H1 (cell line): ENCODE results near the gene NRL. TPM values are rescaled to one million over a fixed set of nuclear protein-coding genes. Genes with fewer than 3 reads are reported as not detected.

Experiments used
- CTCF ChIA-PET: fragments of 300-600 bp; sonication (Branson Sonifier 250); formaldehyde crosslinking; loops from one replicate; lab custom pipeline; 2021; ENCODE audit not compliant: partially characterized antibody; lab: Charles Lee
- POLR2A ChIA-PET: fragments of 300-600 bp; sonication (Branson Sonifier 250); formaldehyde crosslinking; loops from one replicate; lab custom pipeline; 2021; ENCODE audit warnings: inconsistent platforms; ENCODE audit not compliant: partially characterized antibody; lab: Charles Lee
- DNase-seq, 2 experiments: peaks; one replicate each; pipeline versions ENCODE4 v3.0.0 to v3.0.0-alpha.2; 2010 to 2022; ENCODE audit warnings: low spot score in 2 of 2, low read depth in 1 of 2, mixed read lengths in 1 of 2
- FAIRE-seq: peaks from 2 replicates; lab custom pipeline; 2011; peaks lifted over from hg19 to GRCh38; lab: Jason Lieb, UNC
- H2AFZ ChIP-seq: 2 replicates; pipeline ENCODE4 v1.8.1; 2012; ENCODE audit warnings: low read length, inconsistent platforms
- H2AK5ac ChIP-seq: 2 replicates; pipeline ENCODE4 v1.6.1; 2013; ENCODE audit warnings: low read depth, low read length
- H2BK120ac ChIP-seq: replicated peaks from 2 replicates; pipeline ENCODE3; 2013; ENCODE audit warnings: low read depth, low read length, inconsistent platforms
- H2BK12ac ChIP-seq: 2 replicates; pipeline ENCODE4 v1.6.1; 2013; ENCODE audit warnings: low read depth, low read length
- H2BK15ac ChIP-seq: 2 replicates; pipeline ENCODE4 v1.6.1; 2013; ENCODE audit warnings: low read length
- H2BK20ac ChIP-seq: 2 replicates; pipeline ENCODE4 v1.6.1; 2013; ENCODE audit warnings: low read length
- H2BK5ac ChIP-seq: 2 replicates; pipeline ENCODE4 v1.6.1; 2013; ENCODE audit warnings: low read depth, low read length
- H3K14ac ChIP-seq: 2 replicates; pipeline ENCODE4 v1.6.1; 2013; ENCODE audit warnings: inconsistent platforms; ENCODE audit not compliant: insufficient read length
- H3K18ac ChIP-seq: 2 replicates; pipeline ENCODE4 v1.6.1; 2013; ENCODE audit warnings: low read length; ENCODE audit errors: extremely low read depth
- H3K23ac ChIP-seq: 2 replicates; pipeline ENCODE4 v1.6.1; 2013; ENCODE audit warnings: inconsistent platforms; ENCODE audit not compliant: insufficient read length
- H3K23me2 ChIP-seq: 2 replicates; pipeline ENCODE4 v1.6.1; 2013; ENCODE audit warnings: low read depth, low read length
- H3K27ac ChIP-seq: 2 replicates; pipeline ENCODE4 v1.6.1; 2011; ENCODE audit warnings: low read depth, low read length, inconsistent platforms
- H3K27me3 ChIP-seq, 4 experiments: replicated peaks in 1 of 4; 1 replicate in 1 of 4; 2 replicates in 3 of 4; pipeline versions ENCODE4 v1.6.1 to v1.8.1; 2011 to 2013; ENCODE audit warnings: low read length in 3 of 4, mild to moderate bottlenecking in 3 of 4, inconsistent platforms in 2 of 4, mixed read lengths in 2 of 4, moderate library complexity in 1 of 4; ENCODE audit not compliant: control insufficient read depth in 3 of 4, insufficient read depth in 3 of 4; ENCODE audit errors: extremely low read depth in 1 of 4
- H3K36me3 ChIP-seq, 4 experiments: 2 replicates each; pipeline versions ENCODE4 v1.6.1 to v1.8.1; 2011 to 2013; ENCODE audit warnings: mild to moderate bottlenecking in 4 of 4, low read length in 3 of 4, moderate library complexity in 2 of 4, control low read depth in 1 of 4, inconsistent platforms in 1 of 4; ENCODE audit not compliant: insufficient read depth in 4 of 4, control insufficient read depth in 2 of 4
- H3K4ac ChIP-seq: replicated peaks from 2 replicates; pipeline ENCODE3; 2013; ENCODE audit warnings: low read length, low read depth, mixed read lengths, inconsistent platforms; ENCODE audit not compliant: insufficient read length
- H3K4me1 ChIP-seq, 4 experiments: replicated peaks in 1 of 4; 1 replicate in 1 of 4; 2 replicates in 3 of 4; pipeline versions ENCODE4 v1.6.1 to v1.8.1; 2011 to 2013; ENCODE audit warnings: low read length in 3 of 4, inconsistent platforms in 2 of 4, mixed read lengths in 1 of 4; ENCODE audit not compliant: insufficient read depth in 4 of 4, control insufficient read depth in 3 of 4
- H3K4me2 ChIP-seq, 2 experiments: 2 replicates each; pipeline versions ENCODE4 v1.6.1 to v1.8.1; 2011 to 2013; ENCODE audit warnings: low read depth in 2 of 2, low read length in 2 of 2, control low read depth in 1 of 2, inconsistent platforms in 1 of 2, mild to moderate bottlenecking in 1 of 2; ENCODE audit not compliant: insufficient read depth in 1 of 2
- H3K4me3 ChIP-seq, 4 experiments: fragments of 200-600, 300-600 bp in 1 of 4; sonication (generic), shearing (Covaris generic), sonication (Bioruptor Twin) in 1 of 4; 2 replicates each; pipeline versions ENCODE4 v1.5.1 to v1.8.1; 2011 to 2016; ENCODE audit warnings: low read length in 4 of 4, low read depth in 3 of 4, control low read depth in 2 of 4, inconsistent platforms in 2 of 4, mild to moderate bottlenecking in 2 of 4, mixed read lengths in 1 of 4, moderate library complexity in 1 of 4; ENCODE audit not compliant: insufficient read depth in 2 of 4; ENCODE audit errors: extremely low read depth in 1 of 4
- H3K56ac ChIP-seq: replicated peaks from 2 replicates; pipeline ENCODE3; 2013; ENCODE audit warnings: low read depth, mild to moderate bottlenecking, mixed read lengths, low read length, inconsistent platforms; ENCODE audit not compliant: insufficient read length
- H3K79me1 ChIP-seq: 2 replicates; pipeline ENCODE4 v1.6.1; 2013; ENCODE audit warnings: low read depth, low read length, control low read depth
- H3K79me2 ChIP-seq, 2 experiments: 2 replicates each; pipeline versions ENCODE4 v1.6.1 to v1.8.1; 2012 to 2013; ENCODE audit warnings: low read length in 2 of 2, mild to moderate bottlenecking in 2 of 2, inconsistent platforms in 1 of 2; ENCODE audit not compliant: insufficient read depth in 2 of 2, control insufficient read depth in 1 of 2
- H3K9ac ChIP-seq, 4 experiments: replicated peaks in 1 of 4; 1 replicate in 1 of 4; 2 replicates in 3 of 4; pipeline versions ENCODE4 v1.6.1 to v1.8.1; 2011 to 2013; ENCODE audit warnings: low read depth in 3 of 4, low read length in 3 of 4, control low read depth in 2 of 4, mild to moderate bottlenecking in 2 of 4, moderate library complexity in 2 of 4, inconsistent platforms in 1 of 4; ENCODE audit errors: extremely low read depth in 1 of 4
- H3K9me3 ChIP-seq, 2 experiments: 2 replicates each; pipeline versions ENCODE4 v1.6.1 to v1.8.1; 2012 to 2013; ENCODE audit warnings: mild to moderate bottlenecking in 2 of 2, moderate library complexity in 2 of 2, control low read depth in 1 of 2, inconsistent platforms in 1 of 2, low read depth in 1 of 2, low read length in 1 of 2, mixed read lengths in 1 of 2; ENCODE audit not compliant: insufficient read depth in 2 of 2
- H4K20me1 ChIP-seq, 2 experiments: replicated peaks in 1 of 2; 2 replicates each; pipeline versions ENCODE3 to v1.8.1; 2011 to 2013; ENCODE audit warnings: inconsistent platforms in 2 of 2, low read length in 2 of 2, mild to moderate bottlenecking in 1 of 2; ENCODE audit not compliant: insufficient read depth in 2 of 2, control insufficient read depth in 1 of 2
- H4K5ac ChIP-seq: 2 replicates; pipeline ENCODE4 v1.6.1; 2013; ENCODE audit warnings: low read length, low read depth, mixed read lengths, inconsistent platforms; ENCODE audit not compliant: insufficient read length
- H4K8ac ChIP-seq: 2 replicates; pipeline ENCODE4 v1.8.0; 2013; ENCODE audit warnings: mild to moderate bottlenecking, moderate library complexity, low read length, inconsistent platforms; ENCODE audit not compliant: insufficient read depth; ENCODE audit errors: extremely low read depth
- H4K91ac ChIP-seq: replicated peaks from 2 replicates; pipeline ENCODE3; 2013; ENCODE audit warnings: low read length, mixed read lengths, inconsistent platforms; ENCODE audit not compliant: insufficient read length
- BRCA1 ChIP-seq: IDR thresholded peaks from 2 replicates; pipeline ENCODE4 v1.6.1; 2012; ENCODE audit warnings: low read depth, low read length, improper control_type of control experiment
- CBX5 ChIP-seq: fragments of 300-800, 300-1000 bp; sonication (generic); IDR thresholded peaks from 2 replicates; pipeline ENCODE4 v1.7.1; 2016; ENCODE audit warnings: antibody characterized with exemption, low read length, low read depth
- FOSL1 ChIP-seq: IDR thresholded peaks from 2 replicates; pipeline ENCODE4 v1.6.1; 2011; ENCODE audit warnings: mild to moderate bottlenecking, low read depth, low read length, moderate library complexity; ENCODE audit not compliant: insufficient read depth
- MAFK ChIP-seq: IDR thresholded peaks from 2 replicates; pipeline ENCODE4 v1.6.1; 2012; ENCODE audit warnings: low read depth, mild to moderate bottlenecking, improper control_type of control experiment, low read length
- RNF2 ChIP-seq: fragments of 200-900, 300-1000 bp; sonication (generic); IDR thresholded peaks from 2 replicates; pipeline ENCODE4 v1.7.1; 2016; ENCODE audit warnings: borderline replicate concordance, low read depth, mild to moderate bottlenecking, antibody characterized with exemption, low read length; ENCODE audit not compliant: poor library complexity, severe bottlenecking; ENCODE audit errors: missing control alignments
- SAP30 ChIP-seq: fragments of 300-600 bp; sonication (generic); IDR thresholded peaks from 2 replicates; pipeline ENCODE4 v1.7.1; 2012; ENCODE audit warnings: low read length, moderate library complexity, mild to moderate bottlenecking, inconsistent platforms; ENCODE audit not compliant: insufficient read depth, insufficient replicate concordance
- TAF1 ChIP-seq: IDR thresholded peaks from 2 replicates; pipeline ENCODE4 v1.6.1; 2011; ENCODE audit warnings: mild to moderate bottlenecking, low read depth, low read length
- YY1 ChIP-seq: IDR thresholded peaks from 2 replicates; pipeline ENCODE4 v1.6.1; 2011; ENCODE audit warnings: low read depth, mild to moderate bottlenecking, low read length
- WGBS, 2 experiments: shearing (Covaris generic) in 1 of 2; methylation state at CpG; one replicate each; pipeline versions ENCODE4 v1.1.6 to v1.1.7; 2013 to 2015; ENCODE audit warnings: low lambda C conversion rate in 2 of 2, mixed read lengths in 2 of 2, inconsistent platforms in 1 of 2, low coverage in 1 of 2, missing lambda C conversion rate in 1 of 2; ENCODE audit not compliant: insufficient replicate concordance in 2 of 2, insufficient coverage in 1 of 2, insufficient read length in 1 of 2; ENCODE audit errors: extremely low coverage in 1 of 2, missing lambda C conversion rate in 1 of 2; 5-methylcytosine and 5-hydroxymethylcytosine counted together
- polyA plus RNA-seq, 7 experiments: library from polyadenylated mRNA; depleted of rRNA in 3 of 7; stranded (reverse) in 5 of 7; unstranded in 2 of 7; fragments of >200 nt in 5 of 7; fragments of 200-250 nt in 2 of 7; gene quantifications; 1 replicate in 5 of 7; 2 replicates in 1 of 7; 4 replicates in 1 of 7; pipeline versions ENCODE4 v1.2.1 to v1.2.3, GENCODE V29; 2011 to 2013; ENCODE audit warnings: missing spikeins in 2 of 7, mixed read lengths in 2 of 7
- total RNA-seq: library from RNA; stranded (reverse); fragmentation: NEBNext Ultra II Directional; extraction: Animal tissue kit (Norgen Biotek cat#: 25700); gene quantifications from 2 replicates; pipeline ENCODE4 v1.2.1, GENCODE V29; 2021

NRL gene
- total and polyA plus RNA-seq, 2 of the 8 experiments (the other 6 are each of a cell fraction or from before 2014, with no cell fraction given), result 1.1 to 2.2 TPM

DNA sequence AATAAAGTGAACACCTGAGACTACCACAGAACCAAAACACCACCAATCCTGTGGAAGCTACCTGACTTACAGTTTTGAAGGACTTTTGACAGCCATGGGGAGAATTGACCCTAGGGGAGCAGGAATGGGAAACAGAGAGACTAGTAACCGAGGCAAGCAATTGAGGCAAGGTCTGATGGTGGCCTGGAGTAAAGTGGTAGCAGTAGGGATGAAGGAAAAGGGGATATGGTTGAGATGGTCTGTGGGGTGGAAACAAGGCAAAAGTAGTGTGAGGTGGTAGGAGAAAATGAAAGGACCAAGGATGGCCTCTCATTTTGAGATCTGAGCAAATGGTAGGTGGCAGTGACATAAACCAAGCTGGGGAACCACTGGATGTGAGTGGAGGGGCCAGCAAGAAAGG, 42.1 kb upstream of the NRL start:
- Histone ChIP-seq H2BK20ac (no peak overlapping the region), H3K79me2 (no peaks in the 10 kb centered on the region), H3K27me3 (no peaks in the 10 kb centered on the region; a peak in 1 of 7 replicates), H3K23ac (no peak overlapping the region), H2BK15ac (no peak overlapping the region), H3K4me1 (peaks cover 0 to 10% (median 2%) of the 10 kb centered on the region in 4 experiments; a peak in 3 of 7 replicates), H3K36me3 (peaks cover 26 to 53% (median 42%) of the 10 kb centered on the region in 4 experiments), H3K9me3 (no peaks in the 10 kb centered on the region), H3K4me2 (no peak overlapping the region), H4K8ac (no peak overlapping the region), H2BK12ac (no peak overlapping the region), H3K14ac (no peak overlapping the region), H4K5ac (no peak overlapping the region), H3K79me1 (no peaks in the 10 kb centered on the region), H4K20me1 (peaks cover 2 to 13% of the 10 kb centered on the region in 2 experiments), H3K18ac (no peak overlapping the region), H3K27ac (no peak overlapping the region), H3K4ac (no peak overlapping the region), H2AFZ (no peak overlapping the region), H4K91ac (no peak overlapping the region), H2BK5ac (no peak overlapping the region), H3K23me2 (0 out of 2 replicates have a peak, but pooled peaks cover 2% of the 10 kb centered on the region), H3K9ac (no peak overlapping the region), H3K56ac (no peak overlapping the region), H2AK5ac (no peak overlapping the region), H2BK120ac (no peak overlapping the region), H3K4me3 (no peak overlapping the region)
- CTCF ChIA-PET, result interaction anchor here (0.6 to 1.5 kb wide), 3 partner anchors 9 to 48 kb away, joined by 3 to 5 read pairs (median 3); partner anchors contain the start of gene RNF31
- 95% methylated on average over 1 of the region's 1 CpG; no CpG with 5 or more reads in 1 of the 2 experiments for WGBS, 2 experiments
- DNase-seq (no peak), FAIRE-seq (no peak)
- no peak for TF ChIP-seq FOSL1
- no peak for TF ChIP-seq BRCA1
- TF ChIP-seq MAFK, result no peak
- no peak for TF ChIP-seq YY1
- TF ChIP-seq RNF2, result no peak
- no peak for TF ChIP-seq SAP30
- no peak for TF ChIP-seq TAF1
- no peak for TF ChIP-seq CBX5
- POLR2A ChIA-PET, result interaction anchor here (0.9 to 2.9 kb wide), 6 partner anchors 20 to 63 kb away, joined by 3 to 9 read pairs (median 4); no protein-coding TSS in a partner anchor
